Lung (tissue), 12 donors: ENCODE results near the gene ATP13A4. TPM values are rescaled to one million over a fixed set of nuclear protein-coding genes. Genes with fewer than 3 reads are reported as not detected.

ENCODE experiments used
- ATAC-seq: fragments of 200-7000 bp; cut with Tn5 transposase; one replicate; pipeline ENCODE4 v1.9.1; 2020; ENCODE audit warnings: moderate number of reproducible peaks; ENCODE audit not compliant: insufficient read depth, low FRiP score
- DNase-seq, 3 donors: peaks; one replicate each; pipeline ENCODE4 v3.0.0-alpha.2; 2013 to 2017
- H3K27ac ChIP-seq, 2 donors: one replicate each; pipeline ENCODE4 v1.5.1; 2013; ENCODE audit warnings: mild to moderate bottlenecking in 2 of 2, moderate library complexity in 2 of 2, control low read depth in 1 of 2, inconsistent platforms in 1 of 2, low read depth in 1 of 2, low read length in 1 of 2
- H3K27me3 ChIP-seq, 3 donors: one replicate each; pipeline ENCODE4 v1.5.1; 2013; ENCODE audit warnings: low read length in 2 of 3; ENCODE audit not compliant: control insufficient read depth in 3 of 3, insufficient read depth in 3 of 3
- H3K36me3 ChIP-seq, 4 donors: one replicate each; pipeline ENCODE4 v1.5.1; 2013; ENCODE audit warnings: low read length in 4 of 4, mild to moderate bottlenecking in 1 of 4, moderate library complexity in 1 of 4; ENCODE audit not compliant: control insufficient read depth in 4 of 4, insufficient read depth in 4 of 4
- H3K4me1 ChIP-seq, 5 donors: one replicate each; pipeline ENCODE4 v1.5.1; 2013; ENCODE audit warnings: low read length in 5 of 5, mild to moderate bottlenecking in 2 of 5, moderate library complexity in 1 of 5; ENCODE audit not compliant: control insufficient read depth in 5 of 5, insufficient read depth in 5 of 5
- H3K4me3 ChIP-seq: one replicate; pipeline ENCODE4 v1.5.1; 2013; ENCODE audit warnings: mild to moderate bottlenecking, control low read depth, moderate library complexity
- H3K9ac ChIP-seq, 2 donors: one replicate each; pipeline ENCODE4 v1.5.1; 2013; ENCODE audit warnings: low read length in 2 of 2, control low read depth in 1 of 2; ENCODE audit not compliant: insufficient read depth in 1 of 2
- H3K9me3 ChIP-seq, 4 donors: one replicate each; pipeline ENCODE4 v1.5.1; 2013; ENCODE audit warnings: low read length in 3 of 4, mild to moderate bottlenecking in 1 of 4, moderate library complexity in 1 of 4; ENCODE audit not compliant: control insufficient read depth in 4 of 4, insufficient read depth in 3 of 4
- CTCF ChIP-seq: IDR thresholded peaks from 2 replicates; pipeline ENCODE4 v1.5.1; 2012; ENCODE audit warnings: mild to moderate bottlenecking; ENCODE audit errors: control extremely low read depth, extremely low read depth
- WGBS, 2 donors: extraction: QIAGEN DNeasy Blood & Tissue Kit; methylation state at CpG; one replicate each; pipeline ENCODE4 v1.1.7; 2013; 5-methylcytosine and 5-hydroxymethylcytosine counted together
- polyA plus RNA-seq, 2 donors: library from polyadenylated mRNA; stranded (reverse); fragments of 200-250 nt; gene quantifications; one replicate each; pipeline ENCODE4 v1.2.1, GENCODE V29; 2013
- total RNA-seq, 2 donors: library from RNA; depleted of rRNA in 1 of 2; stranded (reverse); fragments of >200 nt in 1 of 2; gene quantifications; one replicate each; pipeline ENCODE4 v1.2.1, GENCODE V29; 2014 to 2021
- donor health status: control.
- donor health status: control.
- donor health status: Bipolar disorder and iron deficiency.
- donor health status: healthy.
- donor health status: DM: yes; HTN: yes; CAD: no.

ATP13A4 gene
- total and polyA plus RNA-seq, 4 donors, result 25.5 to 202 (median 85.9) TPM

GRCh38 chr3:193552923-193553322, 1.8 kb downstream of the ATP13A4 start:
- no peak for DNase-seq
- peak overlapping the region; percentile 12 for H3K4me3 ChIP-seq
- WGBS, 2 donors, result 66 to 83% methylated on average over 1 of the region's 1 CpG
- H3K27me3 ChIP-seq, result no peaks in the 10 kb centered on the region
- peak overlapping the region in 1 of 2 donors; percentile 71 for H3K27ac ChIP-seq
- ATAC-seq, result no peak
- H3K9me3 ChIP-seq, result no peaks in the 10 kb centered on the region
- H3K36me3 ChIP-seq, result no peaks in the 10 kb centered on the region
- H3K4me1 ChIP-seq, result peaks cover 0 to 3% (median 0%) of the 10 kb centered on the region in 5 donors
- TF ChIP-seq CTCF, result no peak
- H3K9ac ChIP-seq, result peak overlapping the region in 1 of 2 donors; percentile 13

- no peak overlapping the region for H3K4me3 ChIP-seq
- no peaks in the 10 kb centered on the region for H3K36me3 ChIP-seq
- no peaks in the 10 kb centered on the region for H3K4me1 ChIP-seq
- H3K27me3 ChIP-seq, result no peaks in the 10 kb centered on the region
- no peak for TF ChIP-seq CTCF
- H3K9ac ChIP-seq, result no peak overlapping the region
- H3K9me3 ChIP-seq, result no peaks in the 10 kb centered on the region
- 39 to 70% methylated on average over 4 of the region's 4 CpGs for WGBS, 2 donors
- H3K27ac ChIP-seq, result no peak overlapping the region
- no peak for DNase-seq
- no peak for ATAC-seq
Measured at GRCh38 chr3:193548406-193548805, 6.3 kb downstream of the ATP13A4 start.

DNA sequence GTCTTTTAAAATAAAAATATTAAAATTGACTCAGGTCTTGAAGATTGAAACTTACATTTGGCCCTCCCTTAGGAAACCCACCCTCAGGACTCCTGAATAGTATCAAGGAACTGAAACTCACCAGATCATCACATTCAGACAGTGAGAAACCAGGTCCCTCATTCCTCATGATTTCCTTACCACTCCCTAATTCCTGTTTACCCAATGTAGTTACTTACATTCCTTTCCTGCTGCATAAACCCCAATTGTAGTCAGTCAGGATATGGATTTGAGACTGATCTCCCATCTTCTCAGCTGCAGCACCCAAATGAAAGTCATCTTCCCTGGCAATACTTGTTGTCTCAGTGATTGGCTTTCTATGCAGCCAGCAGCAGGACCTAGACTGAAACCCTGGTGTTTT, 8.6 kb downstream of the ATP13A4 start:
- DNase-seq (no peak), ATAC-seq (no peak)
- Histone ChIP-seq H3K27ac (no peak overlapping the region), H3K4me1 (no peaks in the 10 kb centered on the region), H3K36me3 (peaks cover 0 to 1% (median 0%) of the 10 kb centered on the region in 4 donors), H3K4me3 (no peak overlapping the region), H3K9me3 (no peaks in the 10 kb centered on the region), H3K27me3 (no peaks in the 10 kb centered on the region), H3K9ac (no peak overlapping the region)
- no peak for TF ChIP-seq CTCF

DNA sequence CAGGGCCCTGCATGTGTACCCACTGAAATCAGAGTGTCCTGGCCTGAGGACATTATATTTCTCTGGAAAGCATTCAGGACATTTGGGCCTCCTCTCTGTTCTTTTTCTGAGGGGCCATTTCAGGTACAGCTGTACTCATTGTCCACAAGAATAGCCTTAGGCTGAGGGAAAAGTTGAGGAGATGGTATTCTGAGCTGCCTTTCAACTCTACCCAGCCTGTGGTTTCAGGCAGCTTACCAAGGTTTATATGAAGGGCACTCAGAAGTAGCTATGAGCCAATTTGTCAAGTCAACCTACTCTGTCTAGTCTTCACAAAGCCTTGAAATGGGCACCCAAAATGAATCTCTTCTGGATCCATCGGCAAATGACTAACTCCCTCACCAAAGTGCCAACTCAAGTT, 9.4 kb downstream of the ATP13A4 start:
- no peaks in the 10 kb centered on the region for H3K27me3 ChIP-seq
- no peak overlapping the region for H3K9ac ChIP-seq
- peak overlapping the region in 1 of 2 donors; percentile 56 for H3K27ac ChIP-seq
- DNase-seq (no peak), ATAC-seq (no peak)
- no peaks in the 10 kb centered on the region for H3K9me3 ChIP-seq
- TF ChIP-seq CTCF, result no peak
- H3K4me3 ChIP-seq, result no peak overlapping the region
- 74 to 88% methylated on average over 1 of the region's 1 CpG for WGBS, 2 donors
- H3K36me3 ChIP-seq, result peaks cover 0 to 1% (median 0%) of the 10 kb centered on the region in 4 donors
- H3K4me1 ChIP-seq, result no peaks in the 10 kb centered on the region
